Measurements from ENCODE around the gene GPNMB.

DNA sequence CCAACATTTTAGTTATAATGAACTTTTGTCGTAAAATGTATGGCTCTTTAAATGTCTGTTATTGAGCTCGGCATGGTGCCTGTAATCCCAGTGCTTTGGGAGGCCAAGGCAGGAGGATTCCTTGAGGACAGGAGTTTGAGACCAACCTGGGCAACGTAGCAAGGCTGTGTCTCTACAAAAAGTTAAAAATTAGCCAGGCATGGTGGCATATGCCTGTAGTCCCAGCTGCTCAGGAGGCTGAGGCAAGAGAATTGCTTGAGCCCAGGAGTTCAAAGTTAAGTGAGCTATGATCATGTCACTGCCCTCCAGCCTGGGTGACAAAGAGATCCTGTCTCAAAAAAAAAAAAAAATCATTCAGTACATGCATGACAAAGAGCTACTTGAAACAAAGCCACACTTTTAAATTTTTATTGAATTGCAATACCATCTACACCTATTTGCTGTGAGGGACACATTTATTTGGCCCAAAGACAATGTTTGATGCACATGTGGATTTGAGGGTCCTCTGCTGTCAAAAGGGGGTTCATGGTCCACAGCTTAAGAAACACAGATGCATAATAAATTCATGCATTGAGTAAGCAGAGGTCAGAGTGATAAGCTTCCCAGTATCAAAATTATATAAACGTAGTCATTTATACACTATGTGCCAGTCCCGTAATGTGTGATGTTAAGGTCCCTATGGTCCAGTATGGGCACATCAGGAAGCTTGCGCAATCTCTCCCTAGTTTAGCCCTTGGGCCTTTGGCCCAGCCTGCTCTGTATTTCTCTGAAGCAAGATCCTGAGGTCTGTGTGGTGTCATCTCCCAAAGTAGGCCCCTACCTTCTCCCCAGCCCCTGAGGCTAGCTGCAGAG, 48.2 kb downstream of the GPNMB start:
- TF ChIP-seq, protein P1, sequence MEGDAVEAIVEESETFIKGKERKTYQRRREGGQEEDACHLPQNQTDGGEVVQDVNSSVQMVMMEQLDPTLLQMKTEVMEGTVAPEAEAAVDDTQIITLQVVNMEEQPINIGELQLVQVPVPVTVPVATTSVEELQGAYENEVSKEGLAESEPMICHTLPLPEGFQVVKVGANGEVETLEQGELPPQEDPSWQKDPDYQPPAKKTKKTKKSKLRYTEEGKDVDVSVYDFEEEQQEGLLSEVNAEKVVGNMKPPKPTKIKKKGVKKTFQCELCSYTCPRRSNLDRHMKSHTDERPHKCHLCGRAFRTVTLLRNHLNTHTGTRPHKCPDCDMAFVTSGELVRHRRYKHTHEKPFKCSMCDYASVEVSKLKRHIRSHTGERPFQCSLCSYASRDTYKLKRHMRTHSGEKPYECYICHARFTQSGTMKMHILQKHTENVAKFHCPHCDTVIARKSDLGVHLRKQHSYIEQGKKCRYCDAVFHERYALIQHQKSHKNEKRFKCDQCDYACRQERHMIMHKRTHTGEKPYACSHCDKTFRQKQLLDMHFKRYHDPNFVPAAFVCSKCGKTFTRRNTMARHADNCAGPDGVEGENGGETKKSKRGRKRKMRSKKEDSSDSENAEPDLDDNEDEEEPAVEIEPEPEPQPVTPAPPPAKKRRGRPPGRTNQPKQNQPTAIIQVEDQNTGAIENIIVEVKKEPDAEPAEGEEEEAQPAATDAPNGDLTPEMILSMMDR (IDR thresholded peaks at IDR 0.05) = no peak
- no peak for TF ChIP-seq EP300 (IDR thresholded peaks at IDR 0.05; ENCODE audit: low read depth)
- no peak for TF ChIP-seq POLR2AphosphoS5 (IDR thresholded peaks at IDR 0.05)
- no peak for TF ChIP-seq POLR2A (IDR thresholded peaks at IDR 0.05)
